Large intestine (tissue), 3 donors: Measurements from ENCODE around the gene RSL1D1. TPM values are rescaled to one million over a fixed set of nuclear protein-coding genes. Genes with fewer than 3 reads are reported as not detected.
"Not testable (repeated sequence)": the region's sequence is repeated elsewhere in the genome, so short reads cannot be mapped to it uniquely, and the experiment has no call there.

Experiments
- DNase-seq, 2 donors: peaks; one replicate each; pipeline versions ENCODE4 v3.0.0 to v3.0.0-alpha.2; 2013
- H3K27ac ChIP-seq: one replicate; pipeline ENCODE4 v1.5.1; 2013; ENCODE audit warnings: low read length
- H3K27me3 ChIP-seq: 2 replicates; pipeline ENCODE4 v1.6.1; 2013; ENCODE audit warnings: low read length; ENCODE audit not compliant: control insufficient read depth, insufficient read depth
- H3K36me3 ChIP-seq: 2 replicates; pipeline ENCODE4 v1.6.1; 2013; ENCODE audit warnings: low read length; ENCODE audit not compliant: control insufficient read depth, insufficient read depth
- H3K4me1 ChIP-seq: one replicate; pipeline ENCODE4 v1.6.1; 2013; ENCODE audit warnings: low read length; ENCODE audit not compliant: control insufficient read depth, insufficient read depth
- H3K4me3 ChIP-seq: one replicate; pipeline ENCODE4 v1.5.1; 2013; ENCODE audit warnings: low read length
- H3K9me3 ChIP-seq: one replicate; pipeline ENCODE4 v1.6.1; 2013; ENCODE audit warnings: mild to moderate bottlenecking, low read depth, low read length, moderate library complexity; ENCODE audit not compliant: control insufficient read depth
- WGBS: methylation state at CpG from one replicate; pipeline ENCODE4 v1.1.5; 2013; ENCODE audit warnings: low lambda C conversion rate; ENCODE audit not compliant: insufficient coverage; 5-methylcytosine and 5-hydroxymethylcytosine counted together
- polyA plus RNA-seq: library from polyadenylated mRNA; unstranded; fragments of 120-200 nt; gene quantifications from one replicate; pipeline ENCODE4 v1.2.1, GENCODE V29; 2013

The RSL1D1 gene
- polyA plus RNA-seq, 1 donor, result 251 TPM

DNA sequence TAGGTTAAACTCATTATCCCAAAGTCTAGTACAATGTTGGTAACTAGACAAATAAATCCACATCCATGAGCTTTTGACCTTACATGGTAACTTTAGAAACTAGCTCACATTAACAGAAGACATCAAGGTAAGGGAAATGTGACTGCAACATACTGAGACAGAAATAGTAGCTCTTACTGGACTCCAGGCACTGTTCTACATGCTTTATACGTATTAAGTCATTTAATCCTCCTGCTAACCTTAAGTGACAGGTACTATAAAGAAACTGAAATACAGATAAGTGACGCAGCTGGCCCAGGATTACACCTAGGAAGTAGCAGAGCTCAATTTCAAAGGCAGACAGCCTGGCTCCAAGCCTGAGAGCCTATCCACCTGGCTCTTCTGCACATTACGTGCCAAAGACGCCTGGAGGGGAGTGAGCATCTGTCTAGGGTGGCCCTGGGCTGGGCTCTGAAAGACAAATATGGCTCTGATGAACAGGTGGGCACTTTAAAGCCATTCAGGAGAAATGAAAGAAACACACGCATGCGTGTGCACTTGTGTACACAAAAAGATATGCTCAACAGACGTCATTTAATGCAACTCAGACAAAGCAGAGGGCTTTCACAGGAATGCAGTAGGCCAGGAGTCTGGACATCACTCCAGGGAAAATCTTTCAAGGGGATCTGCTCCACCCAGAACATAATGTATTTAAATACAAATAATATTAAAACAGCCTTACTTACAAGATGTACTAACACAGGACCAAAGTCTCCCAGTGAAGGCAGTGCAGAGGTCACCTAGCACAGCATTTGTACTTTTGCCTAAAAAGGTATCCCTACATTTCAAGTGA lies 58.7 kb downstream of the RSL1D1 start:
- Histone ChIP-seq H3K36me3 (peaks cover 4% of the 10 kb centered on the region), H3K9me3 (no peaks in the 10 kb centered on the region), H3K27ac (peak overlapping the region; percentile 69), H3K27me3 (no peaks in the 10 kb centered on the region), H3K4me3 (no peak overlapping the region), H3K4me1 (peaks cover 33% of the 10 kb centered on the region)
- peak; percentile 59 to 87 for DNase-seq
- WGBS, result 20% methylated on average over 1 of the region's 7 CpGs

DNA sequence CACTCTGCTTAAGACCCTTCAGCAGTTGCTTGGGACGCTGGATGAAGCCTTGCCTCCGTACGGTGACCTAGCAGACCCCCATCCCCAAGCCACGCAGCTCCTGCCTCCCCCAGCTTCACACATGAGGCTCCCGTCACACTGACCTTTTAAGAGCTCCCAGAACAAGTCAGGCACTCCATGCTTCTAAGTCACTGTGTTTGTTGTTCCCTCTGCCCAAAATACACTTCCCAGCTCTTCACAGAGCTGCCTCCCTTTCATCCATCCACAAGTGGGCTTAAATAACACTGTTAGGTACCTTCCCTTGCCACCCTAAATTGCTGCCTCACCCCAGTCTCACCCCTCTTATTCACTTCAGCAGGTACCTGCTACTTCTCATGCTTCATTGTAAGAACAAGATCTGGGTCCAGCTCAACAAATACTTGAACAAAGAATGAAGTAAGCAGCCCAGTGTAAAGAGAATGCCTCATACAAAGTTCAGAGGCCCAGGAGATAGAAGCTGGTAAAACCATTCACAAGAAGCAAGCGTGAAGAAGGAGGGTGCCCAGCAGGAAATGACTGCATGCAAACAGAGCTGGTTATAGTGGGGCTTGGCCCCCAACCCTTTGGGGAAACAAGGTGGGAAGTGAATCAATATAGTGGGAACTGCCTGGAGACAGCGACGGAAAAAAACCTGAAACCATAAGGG lies 60.1 kb downstream of the RSL1D1 start:
- Histone ChIP-seq H3K9me3 (no peaks in the 10 kb centered on the region), H3K27me3 (no peaks in the 10 kb centered on the region), H3K27ac (peak overlapping the region; percentile 69), H3K36me3 (peaks cover 4% of the 10 kb centered on the region), H3K4me3 (no peak overlapping the region), H3K4me1 (peaks cover 35% of the 10 kb centered on the region)
- no CpG with 5 or more reads among the region's 8 CpGs for WGBS
- peak in 1 of 2 donors; percentile 62 for DNase-seq

DNA sequence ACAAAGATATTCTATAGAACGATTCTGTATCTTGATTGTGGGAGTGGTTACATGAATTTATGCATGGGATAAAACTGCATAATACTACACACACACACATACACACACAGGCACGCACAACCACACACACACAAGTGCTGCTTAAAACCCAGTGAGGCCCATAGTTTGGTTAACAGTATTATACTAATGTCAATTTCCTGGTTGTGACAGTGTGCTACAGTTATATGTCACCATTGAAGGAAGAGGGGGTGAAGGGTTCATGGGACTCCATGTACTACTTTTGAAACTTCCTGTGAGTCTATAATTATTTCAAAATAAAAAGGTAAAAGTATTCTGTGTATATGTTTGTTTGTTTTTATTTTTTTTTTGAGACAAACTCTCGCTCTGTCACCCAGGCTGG lies 62.4 kb downstream of the RSL1D1 start:
- WGBS, result no CpG with 5 or more reads among the region's 3 CpGs
- no peak for DNase-seq
- H3K4me1 ChIP-seq, result peaks cover 33% of the 10 kb centered on the region
- no peaks in the 10 kb centered on the region for H3K36me3 ChIP-seq
- no peaks in the 10 kb centered on the region for H3K9me3 ChIP-seq
- no peaks in the 10 kb centered on the region for H3K27me3 ChIP-seq
- H3K4me3 ChIP-seq, result no peak overlapping the region
- H3K27ac ChIP-seq, result no peak overlapping the region

DNA sequence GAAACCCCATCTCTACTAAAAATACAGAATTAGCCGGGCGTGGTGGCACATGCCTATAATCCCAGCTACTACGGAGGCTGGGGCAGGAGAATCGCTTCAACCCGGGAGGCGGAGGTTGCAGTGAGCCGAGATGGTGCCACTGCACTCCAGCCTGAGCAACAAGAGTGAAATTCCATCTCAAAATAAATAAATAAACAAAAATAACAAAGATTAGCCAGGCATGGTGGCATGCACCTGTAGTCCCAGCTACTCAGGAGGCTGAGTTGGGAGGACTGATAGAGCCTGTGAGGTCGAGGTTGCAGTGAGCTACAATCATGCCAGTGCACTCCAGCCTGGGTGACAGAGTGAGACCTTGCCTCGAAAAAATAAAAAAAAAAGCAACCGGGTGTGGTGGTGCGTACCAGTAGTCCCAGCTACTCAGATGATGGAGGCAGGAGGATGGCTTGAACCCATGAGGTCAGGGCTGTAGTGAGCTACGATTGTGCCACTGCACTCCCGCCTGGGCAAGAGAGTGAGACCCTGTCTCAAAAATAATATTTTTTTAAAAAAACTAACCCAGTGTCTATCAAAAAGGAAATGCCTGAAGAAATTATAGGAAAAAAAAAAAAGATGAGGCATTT lies 66.3 kb downstream of the RSL1D1 start:
- not testable (repeated sequence) for DNase-seq, H3K9me3 ChIP-seq, H3K4me1 ChIP-seq, H3K27ac ChIP-seq, H3K36me3 ChIP-seq, H3K4me3 ChIP-seq, H3K27me3 ChIP-seq
- no CpG with 5 or more reads among the region's 13 CpGs for WGBS

DNA sequence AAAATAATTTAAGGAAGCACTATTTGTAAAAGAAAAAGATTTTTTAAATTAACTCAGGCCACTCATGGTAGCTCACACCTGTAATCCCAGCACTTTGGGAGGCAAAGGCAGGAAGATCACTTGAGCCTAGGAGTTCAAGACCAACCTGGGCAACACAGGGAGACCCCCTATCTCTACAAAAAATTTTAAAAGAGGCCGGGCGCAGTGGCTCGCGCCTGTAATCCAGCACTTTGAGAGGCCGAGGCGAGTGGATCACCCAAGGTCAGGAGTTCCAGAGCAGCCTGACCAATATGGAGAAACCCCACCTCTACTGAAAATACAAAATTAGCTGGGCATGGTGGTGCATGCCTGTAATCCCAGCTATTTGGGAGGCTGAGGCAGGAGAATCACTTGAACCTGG lies 67.0 kb downstream of the RSL1D1 start:
- H3K27ac ChIP-seq, H3K27me3 ChIP-seq, H3K9me3 ChIP-seq, H3K4me1 ChIP-seq, DNase-seq, H3K36me3 ChIP-seq, H3K4me3 ChIP-seq: not testable (repeated sequence)
- WGBS, result no CpG with 5 or more reads among the region's 6 CpGs

DNA sequence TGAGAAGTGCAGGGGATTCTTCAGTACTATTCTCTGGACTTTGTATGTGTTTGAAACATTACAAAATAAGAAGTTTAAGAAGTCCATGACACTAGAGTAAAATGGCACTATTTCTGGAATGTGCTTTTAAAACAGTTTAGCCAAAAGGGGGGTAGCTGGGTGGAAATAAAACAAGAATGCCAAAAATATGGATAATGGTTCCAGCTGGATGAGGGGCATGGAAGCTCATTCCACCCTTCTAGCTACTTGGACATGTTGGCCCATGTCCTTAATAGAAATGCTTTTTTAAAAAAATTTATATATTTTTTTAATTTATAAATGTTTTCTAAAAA lies 67.3 kb downstream of the RSL1D1 start:
- Histone ChIP-seq H3K4me3 (no peak overlapping the region), H3K36me3 (peaks cover 11% of the 10 kb centered on the region), H3K4me1 (peaks cover 6% of the 10 kb centered on the region), H3K27me3 (no peaks in the 10 kb centered on the region), H3K27ac (peak overlapping the region; percentile 40), H3K9me3 (no peaks in the 10 kb centered on the region)
- DNase-seq, result no peak

Other genes with a start within 250 kb of the RSL1D1 start
- 9.7 TPM for gene SNN, start 183.1 kb downstream of the RSL1D1 start, polyA plus RNA-seq
- 42.5 TPM for gene TXNDC11, start 108.7 kb downstream of the RSL1D1 start, polyA plus RNA-seq
- gene ZC3H7A, start 54.3 kb downstream of the RSL1D1 start, polyA plus RNA-seq, result 50.4 TPM
- gene GSPT1, start 64.4 kb upstream of the RSL1D1 start, polyA plus RNA-seq, result 78.7 TPM
- gene NPIPB2, start 90.5 kb upstream of the RSL1D1 start, polyA plus RNA-seq, result 26.0 TPM
- gene TNFRSF17, start 113.7 kb upstream of the RSL1D1 start, polyA plus RNA-seq, result not detected
- gene SNX29, start 125.2 kb upstream of the RSL1D1 start, polyA plus RNA-seq, result 4.0 TPM